CD14-positive monocyte (primary cell): ENCODE measurements around the gene ABCB1. TPM values are rescaled to one million over a fixed set of nuclear protein-coding genes. Genes with fewer than 3 reads are reported as not detected.

ENCODE experiments used
- DNase-seq, 3 donors: peaks; one replicate each; pipeline ENCODE4 v3.0.0-alpha.2; 2011 to 2022
- H2AFZ ChIP-seq: 2 replicates; pipeline ENCODE4 v1.6.0; 2012; ENCODE audit warnings: mild to moderate bottlenecking, low read depth, low read length, inconsistent platforms; ENCODE audit not compliant: insufficient read depth, poor library complexity, severe bottlenecking
- H3K27ac ChIP-seq, 2 donors: 1 replicate in 1 of 2; 2 replicates in 1 of 2; pipeline ENCODE4 v1.5.1; 2012 to 2013; ENCODE audit warnings: low read length in 2 of 2, control low read depth in 1 of 2, inconsistent platforms in 1 of 2, low read depth in 1 of 2, mild to moderate bottlenecking in 1 of 2
- H3K27me3 ChIP-seq, 2 donors: one replicate each; pipeline versions ENCODE4 v1.6.0 to v1.6.1; 2011 to 2013; ENCODE audit warnings: low read length in 2 of 2; ENCODE audit not compliant: control insufficient read depth in 2 of 2, insufficient read depth in 2 of 2
- H3K36me3 ChIP-seq, 2 donors: replicated peaks in 1 of 2; 1 replicate in 1 of 2; 2 replicates in 1 of 2; pipeline versions ENCODE4 v1.5.1 to v1.6.1; 2012 to 2013; ENCODE audit warnings: low read length in 2 of 2, control low read depth in 1 of 2, inconsistent platforms in 1 of 2, mild to moderate bottlenecking in 1 of 2; ENCODE audit not compliant: insufficient read depth in 2 of 2, control insufficient read depth in 1 of 2
- H3K4me1 ChIP-seq, 2 donors: 1 replicate in 1 of 2; 2 replicates in 1 of 2; pipeline versions ENCODE4 v1.5.1 to v1.6.1; 2012 to 2013; ENCODE audit warnings: low read length in 2 of 2, control low read depth in 1 of 2, inconsistent platforms in 1 of 2, mild to moderate bottlenecking in 1 of 2, moderate library complexity in 1 of 2; ENCODE audit not compliant: insufficient read depth in 2 of 2, control insufficient read depth in 1 of 2
- H3K4me2 ChIP-seq: replicated peaks from 2 replicates; pipeline ENCODE3; 2012; ENCODE audit warnings: low read length, moderate library complexity, mild to moderate bottlenecking; ENCODE audit not compliant: poor library complexity, severe bottlenecking; ENCODE audit errors: extremely low read depth
- H3K4me3 ChIP-seq, 3 experiments: fragments of 200-600 bp in 1 of 3; sonication (generic) in 1 of 3; replicated peaks in 1 of 3; 1 replicate in 2 of 3; 2 replicates in 1 of 3; pipeline ENCODE4 v1.5.1; 2011 to 2013; ENCODE audit warnings: low read length in 3 of 3, mild to moderate bottlenecking in 3 of 3, control low read depth in 2 of 3, low read depth in 2 of 3, inconsistent platforms in 1 of 3, moderate library complexity in 1 of 3
- H3K79me2 ChIP-seq: 2 replicates; pipeline ENCODE4 v1.6.0; 2012; ENCODE audit warnings: mild to moderate bottlenecking, control low read depth, inconsistent platforms, low read length, moderate library complexity; ENCODE audit not compliant: insufficient read depth
- H3K9ac ChIP-seq: 2 replicates; pipeline ENCODE4 v1.6.0; 2017; ENCODE audit warnings: low read length, mild to moderate bottlenecking; ENCODE audit not compliant: insufficient read depth, poor library complexity, severe bottlenecking
- H3K9me3 ChIP-seq, 2 donors: replicated peaks in 1 of 2; 1 replicate in 1 of 2; 2 replicates in 1 of 2; pipeline versions ENCODE4 v1.5.1 to v1.6.1; 2012 to 2013; ENCODE audit warnings: low read length in 2 of 2, control low read depth in 1 of 2; ENCODE audit not compliant: control insufficient read depth in 1 of 2, insufficient read depth in 1 of 2
- H4K20me1 ChIP-seq: 2 replicates; pipeline ENCODE4 v1.6.0; 2012; ENCODE audit warnings: mild to moderate bottlenecking, low read length, control low read depth, moderate library complexity; ENCODE audit not compliant: insufficient read depth
- H3K27ac Mint-ChIP-seq, 7 donors: one replicate each; pipeline ENCODE4 v1.8.0; 2020; ENCODE audit warnings: mild to moderate bottlenecking in 7 of 7, mixed read lengths in 7 of 7, moderate library complexity in 6 of 7, inconsistent platforms in 2 of 7
- H3K27me3 Mint-ChIP-seq, 3 donors: one replicate each; pipeline ENCODE4 v1.8.0; 2021 to 2022; ENCODE audit warnings: low read depth in 3 of 3, mild to moderate bottlenecking in 3 of 3, mixed read lengths in 3 of 3, moderate library complexity in 3 of 3, inconsistent platforms in 1 of 3
- H3K36me3 Mint-ChIP-seq, 2 donors: one replicate each; pipeline ENCODE4 v1.8.0; 2020; ENCODE audit warnings: mixed read lengths in 2 of 2, inconsistent platforms in 1 of 2, mild to moderate bottlenecking in 1 of 2
- H3K4me1 Mint-ChIP-seq: one replicate; pipeline ENCODE4 v1.8.0; 2020; ENCODE audit warnings: mild to moderate bottlenecking, mixed read lengths
- H3K4me3 Mint-ChIP-seq, 2 donors: one replicate each; pipeline ENCODE4 v1.8.0; 2020; ENCODE audit warnings: mild to moderate bottlenecking in 2 of 2, mixed read lengths in 2 of 2, moderate library complexity in 1 of 2
- H3K9me3 Mint-ChIP-seq, 7 donors: one replicate each; pipeline ENCODE4 v1.8.0; 2020 to 2022; ENCODE audit warnings: mixed read lengths in 7 of 7, mild to moderate bottlenecking in 6 of 7, moderate library complexity in 6 of 7, inconsistent platforms in 2 of 7
- WGBS: methylation state at CpG from one replicate; pipeline ENCODE4 v1.1.5; 2013; ENCODE audit warnings: missing lambda C conversion rate; ENCODE audit not compliant: insufficient coverage; 5-methylcytosine and 5-hydroxymethylcytosine counted together
- intact Hi-C, 2 donors: fragments of 100-400 bp; cut with micrococcal nuclease; formaldehyde crosslinking; loops; one replicate each; pipeline versions ENCODE4 v1.15.0 to v1.15.1; 2023
- polyA plus RNA-seq, 3 donors: library from polyadenylated mRNA; depleted of rRNA in 1 of 3; unstranded in 2 of 3; stranded (reverse) in 1 of 3; fragments of 300-500 nt in 2 of 3; fragments of >200 nt in 1 of 3; fragmentation: Illumina TruSeq in 2 of 3; gene quantifications; 1 replicate in 2 of 3; 2 replicates in 1 of 3; pipeline ENCODE4 v1.2.3, GENCODE V29; 2012 to 2021
- TF ChIP-seq, protein P1 (sequence below): fragments of 200-600 bp; IDR thresholded peaks from one replicate; pipeline ENCODE4 v1.8.0; 2022; ENCODE audit warnings: antibody characterized with exemption, mild to moderate bottlenecking

The ABCB1 gene
- polyA plus RNA-seq, 3 donors, result 0.24 TPM; not detected in 2

DNA sequence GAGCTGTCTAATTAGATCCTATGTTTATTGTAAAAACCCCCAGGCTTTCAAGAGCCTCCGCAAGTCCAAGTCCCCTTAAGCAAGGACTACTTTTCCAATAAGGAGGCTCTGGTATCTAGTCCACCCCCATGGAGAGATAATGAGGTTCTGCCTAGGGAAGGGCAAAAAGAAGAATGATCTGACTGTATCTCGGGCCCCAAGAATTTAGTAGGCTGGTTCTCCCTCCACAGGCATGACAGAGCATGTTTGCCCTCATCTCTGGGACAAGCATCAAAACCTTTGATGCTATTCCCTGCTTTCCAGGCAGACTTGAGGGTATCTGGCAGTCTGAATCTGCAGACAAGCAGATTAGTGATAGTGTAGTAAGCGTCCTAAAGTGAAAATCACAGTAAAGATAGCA is 19.0 kb downstream of the ABCB1 start:
- no peaks in the 10 kb centered on the region for H3K4me1 Mint-ChIP-seq
- intact Hi-C loops, result no loop called here
- 88% methylated on average over 2 of the region's 3 CpGs for WGBS
- Histone ChIP-seq H3K4me1 (no peaks in the 10 kb centered on the region), H3K27me3 (no peaks in the 10 kb centered on the region), H3K27ac (no peak overlapping the region), H3K36me3 (no peaks in the 10 kb centered on the region), H3K9ac (no peak overlapping the region), H3K4me2 (no peak overlapping the region), H3K79me2 (no peaks in the 10 kb centered on the region), H2AFZ (no peak overlapping the region), H4K20me1 (no peaks in the 10 kb centered on the region), H3K4me3 (no peak overlapping the region), H3K9me3 (no peaks in the 10 kb centered on the region)
- no peak overlapping the region for H3K27ac Mint-ChIP-seq
- TF ChIP-seq, protein P1, sequence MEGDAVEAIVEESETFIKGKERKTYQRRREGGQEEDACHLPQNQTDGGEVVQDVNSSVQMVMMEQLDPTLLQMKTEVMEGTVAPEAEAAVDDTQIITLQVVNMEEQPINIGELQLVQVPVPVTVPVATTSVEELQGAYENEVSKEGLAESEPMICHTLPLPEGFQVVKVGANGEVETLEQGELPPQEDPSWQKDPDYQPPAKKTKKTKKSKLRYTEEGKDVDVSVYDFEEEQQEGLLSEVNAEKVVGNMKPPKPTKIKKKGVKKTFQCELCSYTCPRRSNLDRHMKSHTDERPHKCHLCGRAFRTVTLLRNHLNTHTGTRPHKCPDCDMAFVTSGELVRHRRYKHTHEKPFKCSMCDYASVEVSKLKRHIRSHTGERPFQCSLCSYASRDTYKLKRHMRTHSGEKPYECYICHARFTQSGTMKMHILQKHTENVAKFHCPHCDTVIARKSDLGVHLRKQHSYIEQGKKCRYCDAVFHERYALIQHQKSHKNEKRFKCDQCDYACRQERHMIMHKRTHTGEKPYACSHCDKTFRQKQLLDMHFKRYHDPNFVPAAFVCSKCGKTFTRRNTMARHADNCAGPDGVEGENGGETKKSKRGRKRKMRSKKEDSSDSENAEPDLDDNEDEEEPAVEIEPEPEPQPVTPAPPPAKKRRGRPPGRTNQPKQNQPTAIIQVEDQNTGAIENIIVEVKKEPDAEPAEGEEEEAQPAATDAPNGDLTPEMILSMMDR, result no peak
- H3K9me3 Mint-ChIP-seq, result peaks cover 0 to 7% (median 0%) of the 10 kb centered on the region in 7 donors
- H3K36me3 Mint-ChIP-seq, result no peaks in the 10 kb centered on the region
- H3K27me3 Mint-ChIP-seq, result no peaks in the 10 kb centered on the region
- H3K4me3 Mint-ChIP-seq, result no peak overlapping the region
- DNase-seq, result no peak

DNA sequence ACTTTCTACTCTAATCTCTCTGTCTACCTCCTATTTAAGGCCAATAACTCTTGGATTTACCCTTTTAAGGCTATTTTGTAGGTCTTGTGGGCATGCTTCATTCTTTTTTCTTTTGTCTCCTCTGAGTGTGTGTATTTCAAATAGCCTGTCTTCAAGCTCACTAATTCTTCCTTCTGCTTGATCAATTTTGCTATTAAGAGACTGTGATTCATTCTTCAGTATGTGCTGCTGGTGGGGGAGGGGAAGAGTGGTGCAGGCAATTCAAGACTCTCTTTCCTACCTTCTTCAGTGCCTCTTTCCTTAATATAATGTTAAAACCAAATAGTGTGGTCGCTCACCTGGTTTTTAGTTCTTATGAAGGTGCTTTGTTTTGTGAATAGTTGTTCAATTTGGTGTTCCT is 20.0 kb downstream of the ABCB1 start:
- H3K4me3 ChIP-seq, result no peak overlapping the region
- no peaks in the 10 kb centered on the region for H4K20me1 ChIP-seq
- TF ChIP-seq, protein P1, result no peak
- Mint-ChIP-seq H3K4me3 (no peak overlapping the region), H3K36me3 (no peaks in the 10 kb centered on the region), H3K9me3 (peaks cover 0 to 7% (median 0%) of the 10 kb centered on the region in 7 donors), H3K4me1 (no peaks in the 10 kb centered on the region), H3K27me3 (no peaks in the 10 kb centered on the region), H3K27ac (no peak overlapping the region)
- no peaks in the 10 kb centered on the region for H3K79me2 ChIP-seq
- H3K36me3 ChIP-seq, result no peaks in the 10 kb centered on the region
- no peak overlapping the region for H3K9ac ChIP-seq
- no peaks in the 10 kb centered on the region for H3K9me3 ChIP-seq
- H2AFZ ChIP-seq, result no peak overlapping the region
- H3K4me1 ChIP-seq, result no peaks in the 10 kb centered on the region
- H3K27ac ChIP-seq, result no peak overlapping the region
- no peak for DNase-seq
- intact Hi-C loops, result no loop called here
- no CpG with 5 or more reads among the region's 1 CpG for WGBS
- H3K4me2 ChIP-seq, result no peak overlapping the region
- H3K27me3 ChIP-seq, result no peaks in the 10 kb centered on the region
